Activated CD4-positive, alpha-beta T cell treated with anti-CD3 and anti-CD28 coated beads, Interleukin-2, amount 50 U/mL, for 16 hours (primary cell): Measurements from ENCODE around the gene AUH.

Experiments
- DNase-seq: peaks from one replicate; pipeline ENCODE4 v3.0.0-alpha.2; 2020

Gene AUH

DNA sequence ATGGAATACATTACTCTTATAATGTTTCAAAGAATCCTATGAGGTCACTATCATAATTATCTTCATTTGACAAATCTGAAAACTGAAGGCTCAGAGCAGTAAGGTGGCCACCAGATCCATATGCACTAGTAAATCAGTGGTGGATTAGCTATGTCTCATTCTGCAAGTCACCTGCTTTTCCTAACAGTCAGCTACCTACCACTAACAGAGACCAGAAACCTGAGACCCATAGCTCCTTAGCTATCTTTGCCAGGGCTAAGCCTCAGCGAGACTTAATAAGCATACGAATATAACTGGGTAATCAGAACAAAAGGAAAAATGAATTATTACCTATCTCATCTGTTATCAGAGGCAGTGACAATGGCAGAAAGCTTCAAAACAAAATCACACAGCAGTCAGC, 118.7 kb downstream of the AUH start:
- DNase-seq: no peak

DNA sequence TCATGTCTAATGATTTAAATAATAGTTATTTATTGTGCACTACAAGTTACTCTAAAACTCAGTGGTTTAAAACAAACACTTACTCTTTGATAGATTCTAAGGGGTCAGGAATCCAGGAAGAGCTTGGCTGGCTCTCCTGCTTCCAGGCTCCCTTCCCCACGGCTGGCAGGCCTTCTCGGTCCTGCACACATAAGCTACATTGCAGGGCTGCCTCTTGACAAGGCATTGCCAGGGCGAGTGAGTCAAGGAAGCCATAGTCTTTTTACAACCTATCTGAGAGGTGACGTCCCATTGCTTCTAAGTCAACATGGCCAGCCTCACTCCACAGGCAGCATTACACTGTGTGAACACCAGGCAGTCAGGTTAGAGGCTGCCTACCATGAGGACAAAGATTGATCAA, 119.8 kb downstream of the AUH start:
- DNase-seq: no peak

DNA sequence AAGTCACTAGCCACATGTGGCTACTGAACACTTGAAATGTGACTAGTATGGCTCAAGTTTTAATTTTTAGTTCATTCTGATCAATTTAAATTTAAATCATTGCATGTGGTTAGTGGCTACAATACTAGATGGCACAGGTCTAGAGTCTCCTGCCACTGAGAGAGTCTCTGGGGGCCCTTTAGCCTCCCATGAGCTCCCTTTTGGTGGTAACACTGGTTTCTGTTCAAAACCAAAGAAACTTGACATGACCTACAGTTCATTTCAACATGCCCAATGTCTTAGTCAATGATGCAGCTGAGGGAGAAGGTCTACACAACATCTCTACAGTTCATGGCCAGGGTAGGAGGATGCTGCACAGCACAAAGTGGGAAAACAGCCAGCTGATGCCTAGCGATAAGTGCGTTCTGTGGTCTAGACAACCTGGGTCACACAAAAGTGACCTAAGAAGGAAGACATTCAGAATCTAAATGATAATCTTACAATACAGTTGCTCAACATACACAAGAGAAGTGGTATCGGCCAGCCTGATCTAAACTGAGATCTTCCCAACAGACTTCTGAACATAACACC, 121.0 kb downstream of the AUH start:
- DNase-seq: no peak

DNA sequence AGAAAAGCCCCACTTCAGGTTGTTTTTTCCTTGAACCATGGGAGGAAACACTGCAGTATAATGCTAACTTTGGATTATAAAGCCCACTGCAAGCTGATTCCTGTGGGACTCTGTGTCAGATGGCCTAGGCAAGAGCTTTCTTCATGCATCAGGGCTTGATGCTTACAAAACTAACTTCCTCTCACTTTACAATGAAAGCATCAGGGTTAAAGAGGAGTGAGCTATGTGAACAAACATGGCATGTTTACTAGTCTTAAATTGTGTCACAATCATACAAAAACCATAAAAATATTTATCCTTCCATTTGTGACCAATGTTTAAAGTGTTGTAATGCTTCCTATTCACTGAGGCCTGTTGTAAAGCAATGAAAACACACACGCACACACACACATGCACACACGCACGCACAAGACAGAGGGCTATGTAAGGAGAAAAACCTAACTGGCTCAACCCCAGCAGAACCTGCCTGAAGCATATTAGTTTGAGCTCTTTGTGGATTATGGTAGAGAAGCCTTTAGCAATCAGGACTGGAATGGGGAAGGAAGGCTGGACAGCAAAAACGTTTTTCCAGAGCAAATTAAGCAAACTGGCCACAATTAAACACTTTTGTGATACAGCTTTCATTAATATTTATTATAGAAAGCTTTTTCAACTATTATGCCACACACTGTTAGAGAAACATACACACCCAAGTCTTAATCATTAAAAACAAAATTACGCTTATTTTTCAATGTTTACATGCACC, 122.2 kb downstream of the AUH start:
- no peak for DNase-seq

DNA sequence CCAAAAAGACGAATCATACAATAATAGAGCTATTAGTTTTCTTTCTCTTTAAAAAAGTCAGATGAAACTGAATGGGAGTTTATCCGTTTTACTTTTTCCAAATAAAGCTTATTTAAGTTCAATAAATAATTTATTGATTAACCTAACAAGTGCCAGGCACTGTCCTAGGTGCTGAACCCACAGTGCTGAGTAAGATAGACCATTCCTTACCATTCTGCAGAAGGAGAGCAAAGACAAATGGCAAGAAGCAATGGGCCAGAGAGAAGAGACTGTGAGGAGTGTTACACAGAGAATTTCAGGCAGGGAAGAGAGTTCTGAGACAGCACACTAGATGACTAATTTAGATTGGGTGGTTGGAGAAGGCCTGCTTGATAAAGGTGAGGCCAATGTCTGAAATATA, 127.2 kb downstream of the AUH start:
- no peak for DNase-seq

DNA sequence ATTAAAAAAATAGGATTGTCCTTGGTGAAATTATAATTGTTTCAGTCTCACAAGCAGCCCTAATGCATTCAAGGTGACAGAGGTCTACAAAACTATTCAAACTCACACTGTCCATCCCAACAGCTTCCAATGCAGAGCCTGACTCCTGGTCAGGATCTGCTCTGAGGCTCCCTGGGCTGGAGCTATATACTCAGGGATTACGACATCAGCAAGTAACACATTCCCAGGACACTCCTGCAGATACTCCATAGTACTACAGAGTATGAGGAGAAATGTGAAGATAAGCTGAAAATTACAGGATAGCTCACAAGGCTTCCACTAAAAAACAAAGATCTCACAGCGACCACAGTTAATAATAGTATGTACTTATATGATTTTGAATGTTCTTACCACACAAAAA, 130.1 kb downstream of the AUH start:
- no peak for DNase-seq

DNA sequence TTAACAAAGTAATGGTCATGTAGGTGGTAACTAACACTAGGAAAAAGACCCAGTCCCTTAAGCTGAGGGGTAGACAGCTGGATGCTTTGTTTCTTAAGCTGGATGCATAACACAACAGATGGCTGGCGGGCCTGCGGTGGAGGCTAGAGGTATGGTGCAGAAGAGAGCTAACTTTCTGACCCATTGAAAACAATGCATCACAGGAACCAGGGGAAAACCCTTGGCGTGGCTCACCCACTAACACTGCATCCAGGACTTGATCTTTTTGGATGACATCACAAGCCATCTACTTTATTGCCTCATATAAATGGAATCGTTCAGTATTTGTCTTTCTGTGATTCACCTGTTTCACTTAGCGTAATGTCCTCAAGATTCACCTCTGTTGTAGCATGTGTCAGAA, 138.7 kb downstream of the AUH start:
- DNase-seq: no peak

DNA sequence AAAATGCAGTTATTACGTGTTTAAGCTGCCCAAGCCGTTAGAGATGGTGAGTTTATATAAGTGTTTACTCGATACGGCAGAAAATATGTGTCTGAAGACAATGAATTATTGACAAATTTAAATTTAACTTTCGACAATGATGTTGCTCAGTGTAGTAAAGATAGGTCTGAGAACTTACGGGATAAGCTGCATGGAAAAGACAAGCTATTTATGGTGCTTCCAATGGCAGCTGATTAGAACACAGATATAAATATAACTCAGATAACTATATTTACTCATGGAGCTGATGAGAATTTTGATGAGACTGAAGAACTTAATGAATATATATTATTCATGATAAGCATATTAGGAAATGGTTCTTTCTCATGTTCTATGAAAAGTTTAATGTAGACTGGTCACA, 139.3 kb downstream of the AUH start:
- no peak for DNase-seq

DNA sequence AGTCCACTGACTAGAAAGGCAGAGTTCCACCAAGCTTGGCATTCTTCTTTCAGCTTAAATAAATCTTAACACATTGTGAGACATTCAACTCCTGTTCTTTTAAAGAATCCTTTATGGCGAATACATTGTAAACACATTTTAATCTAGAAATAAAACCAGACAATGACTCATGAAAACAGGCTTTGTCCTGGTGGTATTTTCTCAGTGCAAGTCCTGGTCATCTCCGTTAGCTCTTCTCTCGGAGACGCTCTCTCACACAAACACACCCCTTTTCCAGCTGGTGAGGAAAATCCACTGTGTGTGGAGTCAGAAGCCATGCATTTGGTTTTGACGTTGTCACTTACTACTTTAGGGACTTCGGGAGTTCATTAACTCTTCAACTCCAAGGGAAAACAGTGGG, 140.4 kb downstream of the AUH start:
- DNase-seq: no peak

DNA sequence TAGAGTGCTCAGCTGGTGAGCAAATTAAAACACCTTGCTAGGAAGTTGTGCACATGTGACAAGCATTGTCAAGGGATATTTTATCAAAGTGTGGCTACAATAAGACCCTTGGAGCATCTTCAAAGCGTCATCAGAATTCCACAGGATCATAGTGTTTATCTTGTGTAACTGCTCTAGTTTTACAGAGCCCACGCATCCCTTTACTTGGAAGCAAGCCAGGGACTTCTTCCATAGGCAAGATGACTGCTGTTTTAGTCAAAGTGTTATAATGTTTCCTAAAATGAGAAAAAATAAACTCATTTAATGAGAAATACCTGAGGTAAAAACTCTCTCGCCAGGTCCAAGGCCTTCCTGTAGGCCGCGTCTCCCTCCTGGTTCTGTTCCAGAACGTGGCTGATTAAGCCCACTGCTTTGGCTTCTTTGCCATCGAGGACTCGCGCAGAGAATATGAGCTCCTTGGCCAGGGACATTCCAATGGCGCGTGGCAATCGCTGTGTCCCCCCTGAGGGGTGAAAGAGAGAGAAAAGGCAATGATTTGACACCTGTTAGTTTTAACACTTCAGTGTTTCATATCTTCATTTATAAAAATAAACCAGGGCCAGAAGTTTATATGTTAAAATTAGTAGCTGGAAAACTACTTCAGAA, 141.1 kb downstream of the AUH start:
- DNase-seq: no peak

DNA sequence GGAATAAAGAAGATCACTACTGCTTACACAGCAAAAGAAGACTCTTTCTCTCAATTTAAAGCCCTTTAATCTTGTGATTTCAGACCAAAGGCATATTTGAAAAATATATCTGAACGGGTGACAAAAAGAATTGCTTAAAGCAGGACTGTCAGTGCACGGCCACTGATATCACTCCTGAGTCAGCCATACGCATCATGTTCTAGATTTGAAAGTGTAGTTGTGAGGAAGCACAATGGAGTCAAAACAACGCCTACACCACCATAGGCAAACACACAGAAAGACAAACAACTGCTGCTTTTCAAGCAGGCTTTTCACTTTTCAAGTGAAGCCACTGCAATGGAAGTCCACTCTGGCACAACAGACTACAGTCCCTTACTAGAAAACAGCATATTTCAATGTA, 141.7 kb downstream of the AUH start:
- DNase-seq: no peak

DNA sequence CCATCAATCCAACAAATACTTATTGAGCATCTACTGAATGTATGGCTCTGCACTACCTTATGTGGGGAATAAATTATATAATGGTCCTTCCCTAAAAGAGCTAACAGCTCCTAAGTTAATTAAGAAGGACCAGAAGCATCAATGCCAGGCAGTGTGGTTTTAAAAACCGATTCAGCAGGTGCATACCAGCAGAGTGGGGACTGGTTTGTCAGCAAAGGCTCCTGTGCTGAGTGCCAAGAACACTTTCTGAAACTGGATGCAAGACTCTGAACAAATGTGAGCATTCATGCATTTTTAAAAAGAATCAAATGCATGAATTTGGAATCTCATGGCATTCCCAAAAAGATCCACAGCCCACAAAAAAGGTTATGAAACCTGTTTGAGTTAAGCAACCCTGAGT, 142.2 kb downstream of the AUH start:
- no peak for DNase-seq

DNA sequence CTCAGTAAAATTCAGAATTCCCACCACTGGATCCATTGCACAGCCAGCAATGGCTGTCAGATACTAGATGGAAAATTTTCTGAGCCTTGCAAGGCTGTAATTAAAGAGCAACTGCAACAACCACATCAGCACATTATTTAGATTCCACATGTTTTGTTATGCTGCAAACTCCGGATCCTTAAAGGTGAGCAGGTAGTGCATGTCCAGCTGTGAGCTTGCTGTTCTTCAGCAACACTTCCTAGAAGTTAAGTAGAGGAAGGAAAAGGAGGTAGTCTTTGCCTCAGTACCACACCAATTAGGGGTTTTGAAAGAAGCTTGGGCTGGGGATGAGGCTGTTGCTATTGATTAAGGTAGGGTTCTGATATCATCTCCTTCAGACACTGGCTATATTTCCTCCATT, 144.3 kb downstream of the AUH start:
- DNase-seq: no peak

DNA sequence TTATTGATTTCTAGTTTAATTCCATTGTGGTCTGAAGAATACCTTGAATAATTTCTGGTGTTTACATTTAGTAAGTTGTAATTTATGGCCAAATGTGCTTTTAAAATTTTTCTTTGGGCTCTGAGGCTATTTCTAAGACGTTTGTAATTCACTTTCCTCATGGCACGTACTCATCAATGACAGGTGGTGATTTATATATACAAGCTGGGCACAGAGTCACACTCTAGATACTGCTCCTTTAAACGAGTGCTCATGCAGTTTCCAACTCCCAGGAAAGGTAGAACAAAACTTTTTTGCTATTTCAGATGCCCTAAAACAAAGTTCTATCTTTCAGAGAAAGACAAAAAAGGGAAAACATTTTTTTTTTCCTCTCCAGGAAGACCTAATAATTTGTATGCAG, 146.9 kb downstream of the AUH start:
- DNase-seq: no peak

DNA sequence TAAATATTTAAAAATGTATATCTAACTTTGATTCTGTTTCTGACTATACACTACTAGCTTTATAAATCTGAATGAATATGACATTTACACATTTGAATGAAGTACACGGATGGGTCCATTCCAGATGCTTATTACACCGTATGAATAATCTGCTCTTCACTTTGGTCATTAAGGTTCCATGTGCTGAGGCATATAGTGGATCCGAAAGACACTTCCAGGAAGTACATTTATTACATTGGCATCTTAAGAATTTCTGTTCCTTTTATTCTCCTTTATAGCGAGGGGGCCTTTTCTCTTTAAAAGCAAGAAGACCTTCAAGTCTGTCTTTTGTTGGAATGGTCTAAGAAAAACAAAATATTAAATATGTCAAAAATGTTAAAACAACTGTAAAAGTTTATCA, 147.6 kb downstream of the AUH start:
- DNase-seq: no peak

DNA sequence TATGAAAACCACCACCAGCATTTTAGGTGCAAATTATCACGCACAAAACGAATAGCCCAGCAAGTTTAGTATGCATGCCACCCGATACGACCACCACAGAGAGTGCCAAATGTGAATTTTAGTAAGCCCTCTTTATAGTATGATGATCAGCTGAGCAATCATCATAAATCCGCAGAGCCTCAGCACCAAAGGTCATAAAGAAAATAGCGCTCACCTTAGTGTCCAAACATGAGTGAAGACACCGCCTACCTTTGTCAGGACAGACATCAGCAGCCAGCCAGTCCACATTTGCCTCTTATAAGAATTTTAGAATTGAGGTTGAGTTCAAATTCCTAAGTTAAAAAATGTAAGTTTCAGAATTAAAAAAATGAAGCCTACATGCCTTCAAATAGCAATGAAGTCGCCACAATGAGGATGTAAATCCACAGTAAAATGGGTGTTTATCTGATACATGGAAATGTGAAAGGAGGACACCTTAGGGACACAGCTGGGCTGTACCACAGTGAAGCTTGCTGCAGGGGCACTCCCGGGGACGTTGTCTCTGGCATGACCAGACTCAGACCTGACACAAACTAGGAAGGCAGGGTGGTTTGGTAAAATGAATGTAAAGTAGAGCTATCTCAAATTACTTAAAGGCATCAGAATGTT, 149.0 kb downstream of the AUH start:
- DNase-seq: no peak

DNA sequence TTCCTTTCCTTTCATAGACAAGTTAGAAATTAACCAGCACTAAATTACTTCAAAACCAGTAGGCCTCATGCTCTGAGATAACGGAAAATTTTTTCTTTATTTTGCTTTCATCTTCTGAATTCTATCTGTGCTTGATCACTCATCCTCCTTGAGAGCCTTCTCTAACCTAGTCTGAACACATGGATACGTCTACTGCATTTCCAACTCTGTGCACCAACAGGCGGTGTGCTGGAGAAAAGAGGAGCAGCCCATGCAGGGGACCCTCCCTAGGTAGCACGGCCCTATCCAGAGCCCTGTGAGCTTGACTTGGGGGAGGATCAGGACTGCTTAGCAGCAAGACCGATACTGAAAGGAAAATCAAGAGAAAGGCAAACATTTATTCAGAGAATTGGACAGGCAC, 149.8 kb downstream of the AUH start:
- peak; percentile 57 for DNase-seq

DNA sequence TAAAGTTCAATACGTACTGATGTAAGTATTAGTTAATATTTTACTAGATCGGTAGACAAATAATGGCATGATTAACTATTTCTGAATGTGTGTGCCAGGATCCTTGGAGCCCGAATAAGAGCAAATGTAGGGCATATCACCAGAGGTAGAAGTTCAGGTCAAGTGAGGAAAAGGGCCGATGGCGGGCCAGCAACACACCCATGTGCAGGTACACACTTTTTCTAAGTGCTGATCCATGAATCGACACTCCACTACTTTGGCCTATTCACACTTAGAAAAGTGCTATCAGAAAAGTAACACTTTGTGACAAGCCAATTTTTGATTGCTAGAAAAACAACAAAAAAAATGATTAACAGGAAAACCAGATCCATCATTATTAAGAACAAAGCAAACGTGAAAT, 150.3 kb downstream of the AUH start:
- no peak for DNase-seq

DNA sequence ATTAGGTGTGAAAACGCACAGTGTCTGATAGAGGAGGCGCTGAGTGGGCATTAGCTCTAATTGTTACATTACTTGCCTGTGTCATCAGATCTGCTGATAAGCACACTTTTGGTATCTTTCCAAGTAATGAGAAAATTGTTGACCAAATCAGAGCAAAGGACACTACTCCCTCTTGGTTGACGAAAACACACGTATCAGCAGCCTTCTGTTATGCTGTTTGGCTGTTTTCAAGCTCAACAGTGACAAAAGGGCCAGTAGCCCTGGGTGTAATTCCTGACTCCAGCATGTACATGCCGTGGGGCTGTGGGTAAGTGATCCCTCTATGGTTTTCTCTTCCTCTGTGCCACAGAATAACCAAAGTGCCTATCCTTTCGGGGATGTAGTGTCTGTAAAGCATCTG, 151.4 kb downstream of the AUH start:
- DNase-seq: no peak

DNA sequence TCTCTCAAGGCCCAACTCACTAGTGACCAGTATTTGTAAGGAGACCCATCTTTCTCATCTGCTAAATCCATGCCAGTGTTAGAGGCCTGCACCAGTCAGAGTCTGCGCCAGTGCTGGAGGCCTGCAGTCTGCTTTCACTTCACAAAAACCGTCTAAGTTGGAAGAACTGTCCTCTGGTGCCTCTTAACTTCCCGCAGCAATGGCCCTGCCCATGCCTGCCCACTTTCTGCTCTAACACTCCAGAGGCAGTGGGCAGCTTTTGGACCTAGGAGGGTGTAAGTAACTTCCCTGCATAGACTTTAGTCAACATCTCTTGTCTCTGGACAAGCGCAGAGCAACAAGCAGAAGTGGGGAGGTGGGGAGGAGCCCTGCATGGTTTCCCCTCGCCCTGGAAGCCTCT, 152.9 kb downstream of the AUH start:
- DNase-seq: no peak

DNA sequence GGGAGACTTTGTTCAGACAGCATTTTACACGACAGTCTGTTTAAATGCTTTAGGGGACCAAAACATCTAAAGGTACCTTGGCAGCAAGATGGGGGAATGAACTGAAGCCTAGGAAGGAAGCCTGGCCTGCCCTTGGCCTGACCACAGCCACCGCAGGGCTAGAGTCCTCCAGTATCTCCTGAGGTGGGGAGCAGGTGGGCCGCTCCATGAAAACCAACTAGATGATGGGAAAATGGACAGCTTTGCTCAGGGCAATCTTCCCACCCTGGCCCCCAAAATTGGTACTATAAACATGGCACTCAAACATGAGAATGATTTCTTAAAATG, 153.3 kb downstream of the AUH start:
- no peak for DNase-seq

DNA sequence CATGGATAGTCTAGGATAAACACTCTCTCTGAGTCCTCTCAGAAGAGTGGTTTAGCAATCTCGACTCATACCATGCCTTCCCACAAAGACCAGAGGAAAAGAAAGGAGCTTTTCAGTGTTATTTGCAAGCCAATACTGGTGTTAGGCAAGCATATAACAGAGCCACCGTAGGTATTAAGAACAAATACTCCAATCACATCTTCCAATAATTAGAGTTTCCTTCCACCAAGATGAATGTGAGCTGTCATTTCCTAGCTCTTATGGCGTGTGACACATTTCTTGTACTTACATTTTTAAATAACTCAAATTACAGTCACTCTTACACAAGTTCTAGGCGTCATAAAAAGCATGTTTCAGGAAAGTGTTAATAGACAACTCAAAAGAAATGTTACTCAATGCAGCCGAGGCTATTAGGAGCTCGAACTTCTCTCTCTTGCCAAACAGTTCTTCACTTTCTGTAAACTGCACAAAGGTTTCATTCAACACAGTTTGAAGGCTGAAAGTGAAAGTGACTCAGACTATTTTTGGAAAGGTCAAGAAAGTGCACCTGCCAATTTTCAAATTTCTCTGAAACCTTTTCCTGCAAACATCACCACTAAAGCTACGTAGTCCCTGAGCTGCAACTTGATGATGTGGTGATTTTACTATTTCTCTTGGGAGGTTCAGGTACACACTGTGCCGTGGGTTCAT, 153.8 kb downstream of the AUH start:
- peak; percentile 82 for DNase-seq

DNA sequence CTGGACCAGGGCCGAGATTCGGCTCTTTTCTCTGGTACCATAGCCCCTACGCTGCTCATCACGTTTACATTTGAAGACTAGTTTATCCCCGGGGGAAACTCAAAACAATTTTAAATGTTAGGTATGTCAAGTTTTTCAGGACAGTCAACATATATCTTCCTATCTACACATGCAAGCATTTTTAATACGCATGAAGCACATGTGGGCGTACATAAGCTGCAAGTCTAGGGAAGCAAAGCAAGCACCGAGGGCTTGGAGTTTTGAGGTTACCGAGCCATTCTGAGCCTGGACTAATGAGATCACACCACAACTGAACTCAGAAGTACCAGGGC, 154.4 kb downstream of the AUH start:
- DNase-seq: no peak

DNA sequence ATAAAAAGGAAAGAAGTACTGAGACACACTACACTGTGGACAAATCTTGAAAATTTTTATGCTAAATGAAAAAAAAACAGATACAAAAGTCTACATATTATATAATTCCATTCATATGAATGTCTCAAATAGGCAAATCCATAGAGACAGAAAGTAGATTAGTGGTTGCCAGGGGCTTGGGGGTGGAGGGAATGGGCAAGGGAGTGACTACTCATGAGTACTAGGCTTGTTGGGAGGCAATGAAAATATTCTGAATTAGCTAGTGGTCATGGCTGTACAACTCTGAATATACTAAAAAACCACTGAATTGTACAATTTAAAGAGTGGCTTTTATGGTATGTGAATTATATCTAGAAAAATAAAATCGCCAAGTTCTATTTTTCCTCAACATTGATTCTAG, 154.9 kb downstream of the AUH start:
- no peak for DNase-seq
